ENCODE results near the gene CYP2B6. TPM values are rescaled to one million over a fixed set of nuclear protein-coding genes. Genes with fewer than 3 reads are reported as not detected.
"Not testable (repeated sequence)": the region's sequence is repeated elsewhere in the genome, so short reads cannot be mapped to it uniquely, and the experiment has no call there.

Gene CYP2B6
- total RNA-seq, 2 donors from 2014 or later = 2.6 to 4.6 TPM

GRCh38 chr19:41029524-41030432 lies 38.7 kb downstream of the CYP2B6 start:
- intact Hi-C loops (cut with DNase I) = no loop called here
- TF ChIP-seq CTCF (IDR thresholded peaks at IDR 0.05) = no peak
- DNase-seq = no peak
- H3K4me1 ChIP-seq = no peaks in the 10 kb centered on the region
- no peak overlapping the region for H3K4me3 ChIP-seq
- peaks cover 8% of the 10 kb centered on the region for H3K27me3 ChIP-seq
- no peaks in the 10 kb centered on the region for H3K36me3 ChIP-seq
- H3K9me3 ChIP-seq = no peaks in the 10 kb centered on the region
- H3K27ac ChIP-seq = no peak overlapping the region
- H3K9ac ChIP-seq (ENCODE audit: low read depth in 2 of 2, low read length in 2 of 2) = no peak overlapping the region

- Histone ChIP-seq H3K4me3 (no peak overlapping the region), H3K27ac (no peak overlapping the region), H3K36me3 (no peaks in the 10 kb centered on the region), H3K9ac (ENCODE audit: low read depth in 2 of 2, low read length in 2 of 2) (no peak overlapping the region), H3K4me1 (no peaks in the 10 kb centered on the region), H3K9me3 (no peaks in the 10 kb centered on the region), H3K27me3 (peaks cover 5% of the 10 kb centered on the region)
- intact Hi-C loops (cut with DNase I) = no loop called here
- no peak for TF ChIP-seq CTCF (IDR thresholded peaks at IDR 0.05)
- DNase-seq = no peak
Observed at GRCh38 chr19:41030651-41031050, 39.6 kb downstream of the CYP2B6 start.

GRCh38 chr19:41031916-41032315 lies 40.8 kb downstream of the CYP2B6 start:
- intact Hi-C loops (cut with DNase I) = no loop called here
- TF ChIP-seq CTCF (IDR thresholded peaks at IDR 0.05) = no peak
- Histone ChIP-seq H3K9me3 (no peaks in the 10 kb centered on the region), H3K36me3 (no peaks in the 10 kb centered on the region), H3K4me3 (no peak overlapping the region), H3K9ac (ENCODE audit: low read depth in 2 of 2, low read length in 2 of 2) (no peak overlapping the region), H3K27me3 (no peaks in the 10 kb centered on the region), H3K4me1 (no peaks in the 10 kb centered on the region), H3K27ac (no peak overlapping the region)
- no peak for DNase-seq

GRCh38 chr19:41033324-41033723 lies 42.2 kb downstream of the CYP2B6 start:
- H3K27ac ChIP-seq; H3K9me3 ChIP-seq; H3K36me3 ChIP-seq; H3K4me3 ChIP-seq; H3K4me1 ChIP-seq; DNase-seq; H3K27me3 ChIP-seq; intact Hi-C loops (cut with DNase I); H3K9ac ChIP-seq (ENCODE audit: low read depth in 2 of 2, low read length in 2 of 2): not testable (repeated sequence)

GRCh38 chr19:41039806-41040205 lies 48.7 kb downstream of the CYP2B6 start:
- TF ChIP-seq CTCF (IDR thresholded peaks at IDR 0.05) = no peak
- H3K4me3 ChIP-seq = no peak overlapping the region
- DNase-seq = no peak

GRCh38 chr19:41045095-41045494 lies 54.0 kb downstream of the CYP2B6 start:
- H3K9me3 ChIP-seq; H3K4me3 ChIP-seq; H3K4me1 ChIP-seq; intact Hi-C loops (cut with DNase I); H3K27me3 ChIP-seq; H3K27ac ChIP-seq; H3K36me3 ChIP-seq; DNase-seq; H3K9ac ChIP-seq (ENCODE audit: low read depth in 2 of 2, low read length in 2 of 2): not testable (repeated sequence)

More at GRCh38 chr19:41039806-41040205, 48.7 kb downstream of the CYP2B6 start:
- H3K4me1 ChIP-seq = no peaks in the 10 kb centered on the region
- H3K9me3 ChIP-seq = no peaks in the 10 kb centered on the region
- intact Hi-C loops (cut with DNase I) = no loop called here
- H3K27ac ChIP-seq = no peak overlapping the region
- H3K27me3 ChIP-seq = no peaks in the 10 kb centered on the region
- H3K36me3 ChIP-seq = no peaks in the 10 kb centered on the region
- no peak overlapping the region for H3K9ac ChIP-seq (ENCODE audit: low read depth in 2 of 2, low read length in 2 of 2)

Data from colonic mucosa (tissue), 4 donors.